GM23338 (cell line): ENCODE measurements around the gene NKAIN2. TPM values are rescaled to one million over a fixed set of nuclear protein-coding genes. Genes with fewer than 3 reads are reported as not detected.

ENCODE experiments used
- ATAC-seq: fragments of 200-7000 bp; cut with Tn5 transposase; 3 replicates; pipeline ENCODE4 v1.9.1; 2020
- DNase-seq: peaks from one replicate; pipeline ENCODE4 v3.0.0-alpha.2; 2015; ENCODE audit warnings: low spot score
- H2AFZ ChIP-seq: fragments of 200-600 bp; sonication (generic); 2 replicates; pipeline ENCODE4 v1.8.0; 2016; ENCODE audit warnings: antibody characterized with exemption, mild to moderate bottlenecking, moderate library complexity
- H3F3A ChIP-seq: fragments of 200-600 bp; sonication (generic); replicated peaks from 2 replicates; pipeline ENCODE4 v1.8.0; 2017; ENCODE audit warnings: antibody characterized with exemption, mixed run types, low read depth
- H3K27ac ChIP-seq: fragments of 200-600 bp; sonication (generic); 2 replicates; pipeline ENCODE4 v1.6.1; 2016; ENCODE audit warnings: low read depth
- H3K27me3 ChIP-seq: fragments of 200-600 bp; sonication (generic); 2 replicates; pipeline ENCODE4 v1.8.0; 2016; ENCODE audit warnings: mild to moderate bottlenecking, mixed run types, moderate library complexity; ENCODE audit not compliant: insufficient read depth
- H3K36me3 ChIP-seq: fragments of 200-600 bp; sonication (generic); 2 replicates; pipeline ENCODE4 v1.8.0; 2016; ENCODE audit warnings: mild to moderate bottlenecking; ENCODE audit not compliant: insufficient read depth
- H3K4me1 ChIP-seq: fragments of 200-600 bp; sonication (generic); 2 replicates; pipeline ENCODE4 v1.8.0; 2016; ENCODE audit warnings: mild to moderate bottlenecking, moderate library complexity; ENCODE audit not compliant: insufficient read depth
- H3K4me2 ChIP-seq: fragments of 200-600 bp; sonication (generic); 2 replicates; pipeline ENCODE4 v1.7.1; 2017; ENCODE audit warnings: mixed run types
- H3K4me3 ChIP-seq: fragments of 200-600 bp; sonication (generic); 2 replicates; pipeline ENCODE4 v1.6.1; 2016; ENCODE audit warnings: mixed run types
- H3K79me2 ChIP-seq: fragments of 200-600 bp; sonication (generic); replicated peaks from 2 replicates; pipeline ENCODE4 v1.8.0; 2017; ENCODE audit warnings: mild to moderate bottlenecking; ENCODE audit not compliant: insufficient read depth
- H3K9me2 ChIP-seq: fragments of 200-600 bp; sonication (generic); 2 replicates; pipeline ENCODE4 v1.8.0; 2017; ENCODE audit not compliant: insufficient read depth
- H4K20me1 ChIP-seq: fragments of 200-600 bp; sonication (generic); replicated peaks from 2 replicates; pipeline ENCODE4 v1.8.0; 2017; ENCODE audit warnings: mild to moderate bottlenecking; ENCODE audit not compliant: insufficient read depth
- H3K27ac Mint-ChIP-seq: 2 replicates; pipeline ENCODE4 v1.8.0; 2020; ENCODE audit warnings: inconsistent platforms, mild to moderate bottlenecking, moderate library complexity, mixed read lengths
- H3K27me3 Mint-ChIP-seq: 3 replicates; pipeline ENCODE4 v1.8.0; 2022; ENCODE audit warnings: low read depth, mild to moderate bottlenecking, moderate library complexity, mixed read lengths, inconsistent platforms; ENCODE audit not compliant: insufficient read depth, poor library complexity
- H3K36me3 Mint-ChIP-seq: 3 replicates; pipeline ENCODE4 v1.8.0; 2021; ENCODE audit warnings: low read depth, mild to moderate bottlenecking, inconsistent platforms, moderate library complexity, mixed read lengths
- H3K4me1 Mint-ChIP-seq: 3 replicates; pipeline ENCODE4 v1.8.0; 2020; ENCODE audit warnings: mild to moderate bottlenecking, inconsistent platforms, mixed read lengths
- H3K4me3 Mint-ChIP-seq: 3 replicates; pipeline ENCODE4 v1.8.0; 2021; ENCODE audit warnings: moderate library complexity, mild to moderate bottlenecking, inconsistent platforms, mixed read lengths
- H3K9me3 Mint-ChIP-seq: 3 replicates; pipeline ENCODE4 v1.8.0; 2020; ENCODE audit warnings: moderate library complexity, mild to moderate bottlenecking, inconsistent platforms, mixed read lengths
- ETS1 ChIP-seq: IDR thresholded peaks from 2 replicates; pipeline ENCODE4 v1.6.1; 2016; ENCODE audit warnings: antibody characterized with exemption
- EZH2 ChIP-seq: fragments of 200-600 bp; sonication (generic); IDR thresholded peaks from one replicate; pipeline ENCODE4 v1.8.0; 2017; ENCODE audit warnings: antibody characterized with exemption, mild to moderate bottlenecking, low read depth; ENCODE audit not compliant: unreplicated experiment
- EZH2phosphoT487 ChIP-seq: fragments of 200-600 bp; sonication (generic); IDR thresholded peaks from one replicate; pipeline ENCODE4 v1.8.1; 2018; ENCODE audit warnings: antibody characterized with exemption; ENCODE audit not compliant: unreplicated experiment
- NANOG ChIP-seq: IDR thresholded peaks from 2 replicates; pipeline ENCODE4 v1.6.1; 2016; ENCODE audit warnings: antibody characterized with exemption, borderline replicate concordance
- POLR2AphosphoS5 ChIP-seq: IDR thresholded peaks from 2 replicates; pipeline ENCODE4 v1.6.1; 2016; ENCODE audit warnings: antibody characterized with exemption, low read depth
- REST ChIP-seq: IDR thresholded peaks from one replicate; pipeline ENCODE4 v1.6.1; 2018; ENCODE audit warnings: antibody characterized with exemption; ENCODE audit not compliant: unreplicated experiment
- STAT1 ChIP-seq: IDR thresholded peaks from one replicate; pipeline ENCODE4 v1.6.1; 2016; ENCODE audit warnings: antibody characterized with exemption; ENCODE audit not compliant: unreplicated experiment
- ZNF331 ChIP-seq: fragments of 250-450 bp; sonication (Bioruptor Pico); IDR thresholded peaks from 2 replicates; pipeline ENCODE4 v1.5.0; 2020; ENCODE audit warnings: low read depth, mild to moderate bottlenecking, moderate library complexity
- polyA plus RNA-seq: library from polyadenylated mRNA; unstranded; fragments of >200 nt; fragmentation: Nextera tagmentation; extraction: Ambion mirVana; gene quantifications from 2 replicates; pipeline ENCODE4 v1.2.1, GENCODE V29; 2016
- total RNA-seq: library from RNA; depleted of rRNA; stranded (reverse); fragments of >200 nt; shearing (Covaris generic); gene quantifications from 2 replicates; pipeline ENCODE4 v1.2.3, GENCODE V29; 2014

NKAIN2 gene
- total and polyA plus RNA-seq, 2 experiments from 2014 or later, result 0.39 to 1.1 TPM

- TF ChIP-seq ETS1, result no peak
Observed at GRCh38 chr6:123994891-123995635, 191.4 kb downstream of the NKAIN2 start (continued).

- H3K79me2 ChIP-seq, result no peaks in the 10 kb centered on the region
- H2AFZ ChIP-seq, result no peak overlapping the region
- DNase-seq (no peak), ATAC-seq (no peak)
- no peak overlapping the region for H3K4me3 ChIP-seq
- H3K4me3 Mint-ChIP-seq, result no peak overlapping the region
- no peaks in the 10 kb centered on the region for H4K20me1 ChIP-seq
- H3K9me2 ChIP-seq, result no peaks in the 10 kb centered on the region
- H3K27ac Mint-ChIP-seq, result no peak overlapping the region
- no peaks in the 10 kb centered on the region for H3K27me3 ChIP-seq
- TF ChIP-seq REST (no peak), STAT1 (no peak), POLR2AphosphoS5 (no peak), ZNF331 (no peak)
- H3K4me1 Mint-ChIP-seq, result no peaks in the 10 kb centered on the region
- no peaks in the 10 kb centered on the region for H3K36me3 Mint-ChIP-seq
- no peaks in the 10 kb centered on the region for H3F3A ChIP-seq
- H3K36me3 ChIP-seq, result no peaks in the 10 kb centered on the region
- H3K27me3 Mint-ChIP-seq, result no peaks in the 10 kb centered on the region
- no peaks in the 10 kb centered on the region for H3K4me1 ChIP-seq
- no peaks in the 10 kb centered on the region for H3K9me3 Mint-ChIP-seq
- no peak overlapping the region for H3K4me2 ChIP-seq
- no peak overlapping the region for H3K27ac ChIP-seq
Observed at GRCh38 chr6:123997223-123997622, 193.6 kb downstream of the NKAIN2 start.

GRCh38 chr6:124002377-124003081 lies 198.9 kb downstream of the NKAIN2 start:
- Histone ChIP-seq H3K4me2 (no peak overlapping the region), H3K4me3 (no peak overlapping the region), H3K4me1 (no peaks in the 10 kb centered on the region), H3K27me3 (no peaks in the 10 kb centered on the region), H3K79me2 (no peaks in the 10 kb centered on the region), H2AFZ (no peak overlapping the region), H3F3A (no peaks in the 10 kb centered on the region), H3K27ac (no peak overlapping the region), H3K36me3 (no peaks in the 10 kb centered on the region), H3K9me2 (no peaks in the 10 kb centered on the region), H4K20me1 (no peaks in the 10 kb centered on the region)
- Mint-ChIP-seq H3K9me3 (no peaks in the 10 kb centered on the region), H3K4me1 (no peaks in the 10 kb centered on the region), H3K27ac (no peak overlapping the region; the same call in 1 of the 2 replicates), H3K36me3 (no peaks in the 10 kb centered on the region), H3K27me3 (no peaks in the 10 kb centered on the region), H3K4me3 (no peak overlapping the region)
- DNase-seq, result no peak
- ATAC-seq, result no peak
- TF ChIP-seq EZH2 (no peak), EZH2phosphoT487 (no peak), NANOG (no peak)
